K562 (cell line): Measurements from ENCODE around the gene TPD52L1. TPM values are rescaled to one million over a fixed set of nuclear protein-coding genes. Genes with fewer than 3 reads are reported as not detected.

Source experiments
- ATAC-seq: fragments of 200-7000 bp; cut with Tn5 transposase; 3 replicates; pipeline ENCODE4 v1.9.1; 2020; ENCODE audit warnings: moderate library complexity
- BruUV-seq: library from RNA; stranded (reverse); fragments of 400-500 nt; replicated peaks from 2 replicates; lab custom pipeline; 2021; lab: Mats Ljungman, UMichigan
- CTCF ChIA-PET: fragments of 300-600 bp; formaldehyde crosslinking; extraction: SDS; loops from one replicate; lab custom pipeline; 2021; ENCODE audit warnings: low intra/inter-chr PET ratio; lab: Yijun Ruan, JAX
- POLR2A ChIA-PET: fragments of 300-600, 350-650 bp; sonication (Branson Sonifier 250); formaldehyde crosslinking; extraction: SDS; loops from one replicate; lab custom pipeline; 2021; ENCODE audit warnings: antibody characterized with exemption, inconsistent platforms; lab: Yijun Ruan, JAX
- DNase-seq, 4 experiments: peaks; one replicate each; pipeline versions ENCODE4 v3.0.0 to v3.0.0-alpha.2; 2011 to 2018; ENCODE audit warnings: low spot score in 3 of 4, mixed read lengths in 3 of 4; ENCODE audit errors: extremely low read depth in 1 of 4
- FAIRE-seq: peaks from 2 replicates; lab custom pipeline; 2011; peaks lifted over from hg19 to GRCh38; lab: Jason Lieb, UNC
- H2AFZ ChIP-seq: 2 replicates; pipeline ENCODE4 v1.6.0; 2011; ENCODE audit warnings: low read depth, low read length, control low read depth, inconsistent platforms
- H3K27ac ChIP-seq: fragments of 200-600 bp; 3 replicates; pipeline ENCODE4 v1.8.0; 2011; ENCODE audit warnings: low read depth, mild to moderate bottlenecking, control low read depth, inconsistent platforms, low read length, moderate library complexity, mixed read lengths; ENCODE audit errors: extremely low read depth
- H3K27me3 ChIP-seq, 2 experiments: fragments of 300-600 bp in 1 of 2; 2 replicates in 1 of 2; 3 replicates in 1 of 2; pipeline versions ENCODE4 v1.6.0 to v1.8.0; 2011; ENCODE audit warnings: inconsistent platforms in 2 of 2, low read length in 2 of 2, mild to moderate bottlenecking in 1 of 2, mixed read lengths in 1 of 2, moderate library complexity in 1 of 2; ENCODE audit not compliant: control insufficient read depth in 2 of 2, insufficient read depth in 2 of 2
- H3K36me3 ChIP-seq: fragments of 300-600 bp; 3 replicates; pipeline ENCODE4 v1.8.0; 2011; ENCODE audit warnings: mild to moderate bottlenecking, low read length, inconsistent platforms; ENCODE audit not compliant: control insufficient read depth, insufficient read depth
- H3K4me1 ChIP-seq, 2 experiments: fragments of 200-600 bp in 1 of 2; replicated peaks in 1 of 2; 2 replicates in 1 of 2; 3 replicates in 1 of 2; pipeline versions ENCODE4 v1.5.1 to v1.8.0; 2011; ENCODE audit warnings: inconsistent platforms in 2 of 2, low read length in 2 of 2, mild to moderate bottlenecking in 1 of 2, mixed read lengths in 1 of 2, moderate library complexity in 1 of 2; ENCODE audit not compliant: control insufficient read depth in 2 of 2, insufficient read depth in 2 of 2
- H3K4me2 ChIP-seq: 2 replicates; pipeline ENCODE4 v1.6.1; 2011; ENCODE audit warnings: low read length, control low read depth, inconsistent platforms, mixed read lengths; ENCODE audit not compliant: insufficient read depth
- H3K4me3 ChIP-seq: fragments of 200-600 bp; sonication (generic), shearing (Covaris generic); 2 replicates; pipeline ENCODE4 v1.5.1; 2016; ENCODE audit warnings: control low read depth, inconsistent platforms
- H3K79me2 ChIP-seq: fragments of 200-600 bp; 3 replicates; pipeline ENCODE4 v1.8.0; 2011; ENCODE audit warnings: low read length, inconsistent platforms; ENCODE audit not compliant: control insufficient read depth, insufficient read depth
- H3K9ac ChIP-seq, 2 experiments: 2 replicates each; pipeline versions ENCODE4 v1.6.0 to v1.6.1; 2011; ENCODE audit warnings: low read depth in 2 of 2, low read length in 2 of 2, control low read depth in 1 of 2, inconsistent platforms in 1 of 2, mild to moderate bottlenecking in 1 of 2, mixed read lengths in 1 of 2; ENCODE audit not compliant: insufficient read depth in 1 of 2
- H3K9me1 ChIP-seq: one replicate; pipeline ENCODE4 v1.6.0; 2011; ENCODE audit warnings: inconsistent platforms, mild to moderate bottlenecking, low read length, moderate library complexity; ENCODE audit not compliant: control insufficient read depth, insufficient read depth
- H3K9me3 ChIP-seq: replicated peaks from 2 replicates; pipeline ENCODE4 v1.5.1; 2011; ENCODE audit warnings: low read depth, low read length, inconsistent platforms; ENCODE audit not compliant: control insufficient read depth, insufficient read depth
- H4K20me1 ChIP-seq: replicated peaks from 2 replicates; pipeline ENCODE4 v1.6.1; 2011; ENCODE audit warnings: low read length, inconsistent platforms, mixed read lengths; ENCODE audit not compliant: control insufficient read depth, insufficient read depth
- SNRNP70 ChIP-seq: fragments of 200-400 bp; formaldehyde crosslinking; optimal IDR thresholded peaks from 2 replicates; pipeline ENCODE3; 2017; ENCODE audit warnings: low read depth, low read length
- WGBS: fragments of 100-300 bp; shearing (Covaris generic); methylation state at CpG from one replicate; pipeline ENCODE4 v1.1.6; 2016; ENCODE audit warnings: low coverage, mixed read lengths; ENCODE audit not compliant: insufficient coverage; ENCODE audit errors: missing lambda C conversion rate; 5-methylcytosine and 5-hydroxymethylcytosine counted together
- in situ Hi-C: fragments of 300-500 bp; cut with MboI; formaldehyde crosslinking; loops from 4 replicates; pipeline ENCODE4 v1.15.0; 2018; ENCODE audit warnings: inconsistent platforms, mixed read lengths
- intact Hi-C: fragments of 100-400 bp; cut with micrococcal nuclease; formaldehyde crosslinking; loops from 2 replicates; pipeline ENCODE4 v1.14.2; 2022
- polyA plus RNA-seq, 8 experiments: library from polyadenylated mRNA; depleted of rRNA in 4 of 8; stranded (reverse) in 5 of 8; unstranded in 3 of 8; fragments of >200 nt; fragmentation: Nextera tagmentation in 2 of 8; fragmentation: Illumina TruSeq in 1 of 8; extraction: Ambion mirVana in 2 of 8; extraction: Trizol in 1 of 8; gene quantifications; 2 replicates each; pipeline versions ENCODE4 v1.2.1 to v1.2.3, GENCODE V29; 2011 to 2014; ENCODE audit warnings: inconsistent platforms in 1 of 8, missing spikeins in 1 of 8
- total RNA-seq, 7 experiments: library from RNA; depleted of rRNA in 6 of 7; stranded (reverse); fragments of >200 nt in 6 of 7; fragmentation: Illumina TruSeq in 2 of 7; extraction: Trizol in 2 of 7; gene quantifications; 2 replicates each; pipeline versions ENCODE4 v1.2.1 to v1.2.3, GENCODE V29; 2011 to 2021; ENCODE audit warnings: low replicate concordance in 1 of 7
- TF ChIP-seq, protein P1 (sequence below): fragments of 450-650 bp; IDR thresholded peaks from 2 replicates; pipeline ENCODE4 v1.6.1; 2016; ENCODE audit warnings: low read depth

Gene TPD52L1
- total and polyA plus RNA-seq, 9 of the 15 experiments (the other 6 are each of a cell fraction or from before 2014, with no cell fraction given), result 12.9 to 149 (median 75.7) TPM

DNA sequence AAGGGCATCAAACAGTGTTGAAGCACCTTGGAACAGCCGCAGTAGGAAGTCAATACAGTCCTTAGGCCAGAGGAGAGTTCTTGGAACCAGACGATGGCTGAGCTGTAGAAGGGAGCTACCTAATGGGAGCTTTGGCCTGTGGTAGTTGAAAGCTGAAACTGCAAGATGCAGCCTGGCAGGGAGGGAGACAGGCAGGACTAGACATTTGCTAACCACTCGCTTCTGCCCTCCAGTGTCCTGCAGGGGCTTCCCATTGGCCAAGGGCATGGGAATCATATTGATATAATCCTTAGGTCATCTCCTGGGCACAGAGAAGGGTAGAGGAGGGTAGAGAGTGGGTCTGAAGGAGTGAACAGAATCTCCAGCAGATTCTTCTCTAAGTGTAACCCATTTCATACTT, 60.4 kb downstream of the TPD52L1 start:
- Histone ChIP-seq H3K27ac (no peak overlapping the region), H3K9ac (no peak overlapping the region; a peak in 1 of 4 replicates), H3K4me2 (no peak overlapping the region), H3K4me3 (no peak overlapping the region), H3K79me2 (no peaks in the 10 kb centered on the region), H2AFZ (no peak overlapping the region), H4K20me1 (no peaks in the 10 kb centered on the region), H3K36me3 (no peaks in the 10 kb centered on the region), H3K9me1 (no peaks in the 10 kb centered on the region), H3K4me1 (no peaks in the 10 kb centered on the region), H3K9me3 (no peaks in the 10 kb centered on the region), H3K27me3 (no peaks in the 10 kb centered on the region)
- CTCF ChIA-PET, result no interaction called here
- FAIRE-seq, result no peak
- BruUV-seq, result no TSS peak
- in situ Hi-C loops, result no loop called here
- POLR2A ChIA-PET, result interaction anchor here (0.6 to 1.5 kb wide), 4 partner anchors 10 to 39 kb away, joined by 3 to 6 read pairs (median 4); no protein-coding TSS in a partner anchor
- intact Hi-C loops, result no loop called here
- DNase-seq, result no peak
- 57% methylated on average over 3 of the region's 3 CpGs for WGBS
- no peak for TF ChIP-seq SNRNP70
- TF ChIP-seq, protein P1, sequence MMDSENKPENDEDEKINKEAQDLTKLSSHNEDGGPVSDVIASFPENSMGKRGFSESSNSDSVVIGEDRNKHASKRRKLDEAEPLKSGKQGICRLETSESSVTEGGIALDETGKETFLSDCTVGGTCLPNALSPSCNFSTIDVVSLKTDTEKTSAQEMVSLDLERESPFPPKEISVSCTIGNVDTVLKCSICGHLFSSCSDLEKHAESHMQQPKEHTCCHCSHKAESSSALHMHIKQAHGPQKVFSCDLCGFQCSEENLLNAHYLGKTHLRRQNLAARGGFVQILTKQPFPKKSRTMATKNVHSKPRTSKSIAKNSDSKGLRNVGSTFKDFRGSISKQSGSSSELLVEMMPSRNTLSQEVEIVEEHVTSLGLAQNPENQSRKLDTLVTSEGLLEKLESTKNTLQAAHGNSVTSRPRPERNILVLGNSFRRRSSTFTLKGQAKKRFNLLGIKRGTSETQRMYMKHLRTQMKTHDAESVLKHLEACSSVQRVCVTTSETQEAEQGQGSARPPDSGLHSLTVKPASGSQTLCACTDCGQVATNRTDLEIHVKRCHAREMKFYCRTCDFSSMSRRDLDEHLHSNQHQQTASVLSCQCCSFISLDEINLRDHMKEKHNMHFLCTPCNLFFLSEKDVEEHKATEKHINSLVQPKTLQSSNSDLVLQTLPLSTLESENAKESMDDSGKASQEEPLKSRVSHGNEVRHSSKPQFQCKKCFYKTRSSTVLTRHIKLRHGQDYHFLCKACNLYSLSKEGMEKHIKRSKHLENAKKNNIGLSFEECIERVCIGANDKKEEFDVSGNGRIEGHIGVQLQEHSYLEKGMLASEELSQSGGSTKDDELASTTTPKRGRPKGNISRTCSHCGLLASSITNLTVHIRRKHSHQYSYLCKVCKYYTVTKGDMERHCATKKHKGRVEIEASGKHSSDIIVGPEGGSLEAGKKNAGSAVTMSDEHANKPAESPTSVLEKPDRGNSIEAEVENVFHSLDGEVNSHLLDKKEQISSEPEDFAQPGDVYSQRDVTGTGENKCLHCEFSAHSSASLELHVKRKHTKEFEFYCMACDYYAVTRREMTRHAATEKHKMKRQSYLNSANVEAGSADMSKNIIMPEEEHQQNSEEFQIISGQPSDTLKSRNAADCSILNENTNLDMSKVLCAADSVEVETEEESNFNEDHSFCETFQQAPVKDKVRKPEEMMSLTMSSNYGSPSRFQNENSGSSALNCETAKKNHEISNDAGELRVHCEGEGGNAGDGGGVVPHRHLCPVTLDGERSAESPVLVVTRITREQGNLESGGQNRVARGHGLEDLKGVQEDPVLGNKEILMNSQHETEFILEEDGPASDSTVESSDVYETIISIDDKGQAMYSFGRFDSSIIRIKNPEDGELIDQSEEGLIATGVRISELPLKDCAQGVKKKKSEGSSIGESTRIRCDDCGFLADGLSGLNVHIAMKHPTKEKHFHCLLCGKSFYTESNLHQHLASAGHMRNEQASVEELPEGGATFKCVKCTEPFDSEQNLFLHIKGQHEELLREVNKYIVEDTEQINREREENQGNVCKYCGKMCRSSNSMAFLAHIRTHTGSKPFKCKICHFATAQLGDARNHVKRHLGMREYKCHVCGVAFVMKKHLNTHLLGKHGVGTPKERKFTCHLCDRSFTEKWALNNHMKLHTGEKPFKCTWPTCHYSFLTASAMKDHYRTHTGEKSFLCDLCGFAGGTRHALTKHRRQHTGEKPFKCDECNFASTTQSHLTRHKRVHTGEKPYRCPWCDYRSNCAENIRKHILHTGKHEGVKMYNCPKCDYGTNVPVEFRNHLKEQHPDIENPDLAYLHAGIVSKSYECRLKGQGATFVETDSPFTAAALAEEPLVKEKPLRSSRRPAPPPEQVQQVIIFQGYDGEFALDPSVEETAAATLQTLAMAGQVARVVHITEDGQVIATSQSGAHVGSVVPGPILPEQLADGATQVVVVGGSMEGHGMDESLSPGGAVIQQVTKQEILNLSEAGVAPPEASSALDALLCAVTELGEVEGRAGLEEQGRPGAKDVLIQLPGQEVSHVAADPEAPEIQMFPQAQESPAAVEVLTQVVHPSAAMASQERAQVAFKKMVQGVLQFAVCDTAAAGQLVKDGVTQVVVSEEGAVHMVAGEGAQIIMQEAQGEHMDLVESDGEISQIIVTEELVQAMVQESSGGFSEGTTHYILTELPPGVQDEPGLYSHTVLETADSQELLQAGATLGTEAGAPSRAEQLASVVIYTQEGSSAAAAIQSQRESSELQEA, result no peak
- peak; percentile 54 for ATAC-seq
